HL-60 (cell line): ENCODE data around the gene TMEM176B.

Source experiments
- DNase-seq, 2 experiments: peaks; one replicate each; pipeline ENCODE4 v3.0.0-alpha.2; 2010 to 2020; ENCODE audit warnings: low read depth in 1 of 2, low spot score in 1 of 2
- H3K27ac ChIP-seq: fragments of 250-450 bp; sonication (Bioruptor Pico); replicated peaks from 2 replicates; pipeline ENCODE4 v1.5.1; 2020; ENCODE audit warnings: mild to moderate bottlenecking, moderate library complexity
- H3K27me3 ChIP-seq: fragments of 250-450 bp; sonication (Bioruptor Pico); 2 replicates; pipeline ENCODE4 v1.5.1; 2021; ENCODE audit warnings: mild to moderate bottlenecking, moderate library complexity; ENCODE audit not compliant: insufficient read depth, poor library complexity, severe bottlenecking
- H3K4me3 ChIP-seq: replicated peaks from 2 replicates; pipeline ENCODE4 v1.5.1; 2011; ENCODE audit warnings: mild to moderate bottlenecking, control low read depth, low read length; ENCODE audit not compliant: insufficient read depth
- GABPA ChIP-seq: IDR thresholded peaks from 2 replicates; pipeline ENCODE4 v1.6.1; 2012; ENCODE audit warnings: low read depth
- POLR2AphosphoS5 ChIP-seq: IDR thresholded peaks from 2 replicates; pipeline ENCODE4 v1.6.1; 2012; ENCODE audit warnings: low read depth
- SPI1 ChIP-seq: IDR thresholded peaks from 2 replicates; pipeline ENCODE4 v1.6.1; 2012; ENCODE audit warnings: low read depth, mild to moderate bottlenecking, borderline replicate concordance
- TF ChIP-seq, protein P1 (sequence below): IDR thresholded peaks from 2 replicates; pipeline ENCODE4 v1.6.1; 2012; ENCODE audit warnings: low read depth; ENCODE audit not compliant: insufficient replicate concordance
- TF ChIP-seq, protein P2 (sequence below): IDR thresholded peaks from one replicate; pipeline ENCODE4 v1.5.1; 2011; ENCODE audit warnings: low read length, control low read depth, inconsistent platforms; ENCODE audit not compliant: insufficient read depth

Gene TMEM176B

DNA sequence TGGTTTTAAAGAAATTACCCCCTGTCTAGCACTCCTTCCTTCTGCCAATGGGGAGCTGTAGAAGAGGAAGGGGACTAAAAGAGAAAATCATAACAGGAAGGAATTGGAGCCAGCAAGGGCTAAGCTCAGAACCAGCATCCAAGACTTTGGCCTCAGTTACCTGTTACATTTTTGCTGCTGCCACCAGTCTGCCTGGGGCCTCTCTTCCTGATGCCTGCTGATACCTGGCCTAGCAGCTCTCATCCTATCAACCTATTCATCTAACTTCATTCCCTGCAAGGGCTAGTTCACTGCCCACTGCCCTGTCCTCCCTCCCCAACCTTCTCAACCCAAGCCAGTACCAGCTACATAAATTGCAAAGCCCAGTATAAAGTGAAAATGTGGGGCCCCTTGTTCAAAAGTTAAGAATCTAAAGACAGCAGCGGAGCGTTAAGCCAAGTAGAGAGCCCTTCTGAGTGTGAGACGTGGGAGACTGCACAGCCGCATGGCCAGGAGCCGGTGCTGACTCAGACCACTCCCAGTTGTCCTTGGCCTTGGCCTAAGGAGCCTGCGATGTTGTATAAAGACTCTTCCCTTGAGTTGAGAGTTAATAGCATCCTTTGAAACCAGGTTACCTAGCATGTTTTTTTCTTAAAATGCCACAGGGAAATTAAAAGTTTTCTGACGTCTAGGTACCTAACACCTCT is 38.9 kb upstream of the TMEM176B start:
- Histone ChIP-seq H3K27me3 (no peaks in the 10 kb centered on the region), H3K4me3 (no peak overlapping the region), H3K27ac (no peak overlapping the region)
- no peak for TF ChIP-seq SPI1
- TF ChIP-seq GABPA: no peak
- TF ChIP-seq, protein P1, sequence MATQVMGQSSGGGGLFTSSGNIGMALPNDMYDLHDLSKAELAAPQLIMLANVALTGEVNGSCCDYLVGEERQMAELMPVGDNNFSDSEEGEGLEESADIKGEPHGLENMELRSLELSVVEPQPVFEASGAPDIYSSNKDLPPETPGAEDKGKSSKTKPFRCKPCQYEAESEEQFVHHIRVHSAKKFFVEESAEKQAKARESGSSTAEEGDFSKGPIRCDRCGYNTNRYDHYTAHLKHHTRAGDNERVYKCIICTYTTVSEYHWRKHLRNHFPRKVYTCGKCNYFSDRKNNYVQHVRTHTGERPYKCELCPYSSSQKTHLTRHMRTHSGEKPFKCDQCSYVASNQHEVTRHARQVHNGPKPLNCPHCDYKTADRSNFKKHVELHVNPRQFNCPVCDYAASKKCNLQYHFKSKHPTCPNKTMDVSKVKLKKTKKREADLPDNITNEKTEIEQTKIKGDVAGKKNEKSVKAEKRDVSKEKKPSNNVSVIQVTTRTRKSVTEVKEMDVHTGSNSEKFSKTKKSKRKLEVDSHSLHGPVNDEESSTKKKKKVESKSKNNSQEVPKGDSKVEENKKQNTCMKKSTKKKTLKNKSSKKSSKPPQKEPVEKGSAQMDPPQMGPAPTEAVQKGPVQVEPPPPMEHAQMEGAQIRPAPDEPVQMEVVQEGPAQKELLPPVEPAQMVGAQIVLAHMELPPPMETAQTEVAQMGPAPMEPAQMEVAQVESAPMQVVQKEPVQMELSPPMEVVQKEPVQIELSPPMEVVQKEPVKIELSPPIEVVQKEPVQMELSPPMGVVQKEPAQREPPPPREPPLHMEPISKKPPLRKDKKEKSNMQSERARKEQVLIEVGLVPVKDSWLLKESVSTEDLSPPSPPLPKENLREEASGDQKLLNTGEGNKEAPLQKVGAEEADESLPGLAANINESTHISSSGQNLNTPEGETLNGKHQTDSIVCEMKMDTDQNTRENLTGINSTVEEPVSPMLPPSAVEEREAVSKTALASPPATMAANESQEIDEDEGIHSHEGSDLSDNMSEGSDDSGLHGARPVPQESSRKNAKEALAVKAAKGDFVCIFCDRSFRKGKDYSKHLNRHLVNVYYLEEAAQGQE: no peak
- no peak for TF ChIP-seq POLR2AphosphoS5
- TF ChIP-seq, protein P2, sequence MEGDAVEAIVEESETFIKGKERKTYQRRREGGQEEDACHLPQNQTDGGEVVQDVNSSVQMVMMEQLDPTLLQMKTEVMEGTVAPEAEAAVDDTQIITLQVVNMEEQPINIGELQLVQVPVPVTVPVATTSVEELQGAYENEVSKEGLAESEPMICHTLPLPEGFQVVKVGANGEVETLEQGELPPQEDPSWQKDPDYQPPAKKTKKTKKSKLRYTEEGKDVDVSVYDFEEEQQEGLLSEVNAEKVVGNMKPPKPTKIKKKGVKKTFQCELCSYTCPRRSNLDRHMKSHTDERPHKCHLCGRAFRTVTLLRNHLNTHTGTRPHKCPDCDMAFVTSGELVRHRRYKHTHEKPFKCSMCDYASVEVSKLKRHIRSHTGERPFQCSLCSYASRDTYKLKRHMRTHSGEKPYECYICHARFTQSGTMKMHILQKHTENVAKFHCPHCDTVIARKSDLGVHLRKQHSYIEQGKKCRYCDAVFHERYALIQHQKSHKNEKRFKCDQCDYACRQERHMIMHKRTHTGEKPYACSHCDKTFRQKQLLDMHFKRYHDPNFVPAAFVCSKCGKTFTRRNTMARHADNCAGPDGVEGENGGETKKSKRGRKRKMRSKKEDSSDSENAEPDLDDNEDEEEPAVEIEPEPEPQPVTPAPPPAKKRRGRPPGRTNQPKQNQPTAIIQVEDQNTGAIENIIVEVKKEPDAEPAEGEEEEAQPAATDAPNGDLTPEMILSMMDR: no peak
- DNase-seq: no peak

DNA sequence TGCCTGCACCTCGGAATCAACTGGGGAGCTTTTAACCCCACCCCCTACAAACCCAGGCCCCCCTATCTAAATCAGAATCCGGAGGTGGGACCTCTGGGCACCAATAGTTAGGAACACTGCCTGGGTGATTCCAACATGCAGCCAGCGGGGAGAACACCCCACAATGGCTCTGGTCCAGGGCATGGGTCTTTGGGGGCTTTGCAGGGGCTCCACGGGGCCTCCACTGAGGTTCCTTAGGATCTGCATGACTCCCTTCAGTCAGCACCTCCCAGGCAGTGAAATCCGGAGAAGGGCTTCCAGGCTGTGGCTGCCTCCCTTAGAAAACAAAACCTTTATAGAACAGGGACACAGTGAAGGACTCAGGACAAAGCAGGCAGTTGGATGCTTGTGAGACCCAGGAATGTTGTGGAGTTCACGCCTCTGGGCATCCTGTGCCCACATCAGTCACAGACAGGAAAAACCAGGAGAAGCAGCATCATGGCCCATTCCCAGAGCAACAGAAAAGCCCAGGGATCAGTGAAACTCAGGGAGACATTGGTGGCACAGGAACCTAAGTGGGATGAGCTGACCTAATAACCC is 35.6 kb upstream of the TMEM176B start:
- H3K4me3 ChIP-seq: no peak overlapping the region
- no peak for DNase-seq

DNA sequence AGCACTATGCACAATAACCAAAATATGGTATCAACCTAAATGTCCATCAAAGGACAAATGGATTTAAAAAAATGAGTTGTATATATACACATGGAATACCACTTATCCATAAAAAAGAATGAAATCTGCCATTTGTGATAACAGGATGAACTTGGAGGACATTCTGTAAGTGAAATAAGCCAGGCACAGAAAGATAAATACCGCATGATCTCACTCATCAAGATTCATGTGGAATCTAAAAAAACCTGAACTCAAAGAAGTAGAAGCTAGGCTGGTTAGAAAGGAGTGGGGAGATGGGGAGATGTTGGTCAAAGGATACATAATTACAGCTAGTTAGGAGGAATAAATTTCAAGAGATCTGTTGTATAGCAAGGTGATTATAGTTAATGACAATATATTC is 34.9 kb upstream of the TMEM176B start:
- no peak overlapping the region for H3K4me3 ChIP-seq
- TF ChIP-seq, protein P1: no peak
- TF ChIP-seq, protein P2: no peak
- no peak for TF ChIP-seq SPI1
- TF ChIP-seq POLR2AphosphoS5: no peak
- no peak for TF ChIP-seq GABPA

More for the DNA sequence above, 35.6 kb upstream of the TMEM176B start:
- Histone ChIP-seq H3K27me3 (no peaks in the 10 kb centered on the region), H3K27ac (no peak overlapping the region)
- TF ChIP-seq SPI1 (no peak), POLR2AphosphoS5 (no peak)
- TF ChIP-seq, protein P1: no peak
- TF ChIP-seq, protein P2: no peak

More for the DNA sequence above, 34.9 kb upstream of the TMEM176B start:
- no peak for DNase-seq
- Histone ChIP-seq H3K27me3 (no peaks in the 10 kb centered on the region), H3K27ac (no peak overlapping the region)
